SJSA1 (cell line): ENCODE measurements around the gene ULK4. TPM values are rescaled to one million over a fixed set of nuclear protein-coding genes. Genes with fewer than 3 reads are reported as not detected.
"Not testable (repeated sequence)": the region's sequence is repeated elsewhere in the genome, so short reads cannot be mapped to it uniquely, and the experiment has no call there.

Experiments used
- DNase-seq, 2 experiments: peaks; one replicate each; pipeline ENCODE4 v3.0.0-alpha.2; 2015 to 2020; ENCODE audit warnings: low spot score in 2 of 2, low read depth in 1 of 2
- H3K27ac ChIP-seq: fragments of 250-450 bp; sonication (Bioruptor Pico); 2 replicates; pipeline ENCODE4 v1.5.1; 2020; ENCODE audit warnings: mild to moderate bottlenecking, moderate library complexity
- H3K27me3 ChIP-seq: fragments of 250-450 bp; sonication (Bioruptor Pico); replicated peaks from 2 replicates; pipeline ENCODE4 v1.5.1; 2020; ENCODE audit warnings: mild to moderate bottlenecking, moderate library complexity
- H3K36me3 ChIP-seq: fragments of 250-450 bp; sonication (Bioruptor Pico); 2 replicates; pipeline ENCODE4 v1.5.1; 2020; ENCODE audit warnings: mild to moderate bottlenecking
- H3K4me1 ChIP-seq: fragments of 250-450 bp; sonication (Bioruptor Pico); replicated peaks from 2 replicates; pipeline ENCODE4 v1.6.1; 2021; ENCODE audit warnings: mild to moderate bottlenecking
- H3K4me3 ChIP-seq: fragments of 250-450 bp; sonication (Bioruptor Pico); 2 replicates; pipeline ENCODE4 v1.5.1; 2020; ENCODE audit warnings: mild to moderate bottlenecking
- H3K9me3 ChIP-seq: fragments of 250-450 bp; sonication (Bioruptor Pico); replicated peaks from 2 replicates; pipeline ENCODE4 v1.5.1; 2020; ENCODE audit warnings: mild to moderate bottlenecking
- total RNA-seq: library from RNA; depleted of rRNA; stranded (reverse); fragments of >200 nt; shearing (Covaris generic); gene quantifications from 2 replicates; pipeline ENCODE4 v1.2.3, GENCODE V29; 2014

ULK4 gene
- total RNA-seq, 1 experiment from 2014 or later = 10.9 TPM

GRCh38 chr3:41932464-41932863 is 29.4 kb downstream of the ULK4 start:
- DNase-seq = no peak
- H3K9me3 ChIP-seq = no peaks in the 10 kb centered on the region
- no peaks in the 10 kb centered on the region for H3K36me3 ChIP-seq
- H3K27ac ChIP-seq = no peak overlapping the region
- H3K4me1 ChIP-seq = peaks cover 9% of the 10 kb centered on the region
- H3K4me3 ChIP-seq = no peak overlapping the region
- H3K27me3 ChIP-seq = no peaks in the 10 kb centered on the region

GRCh38 chr3:41920406-41920965 is 41.4 kb downstream of the ULK4 start:
- Histone ChIP-seq H3K27me3 (no peaks in the 10 kb centered on the region), H3K9me3 (no peaks in the 10 kb centered on the region), H3K4me1 (no peaks in the 10 kb centered on the region), H3K36me3 (no peaks in the 10 kb centered on the region), H3K27ac (no peak overlapping the region), H3K4me3 (no peak overlapping the region)
- DNase-seq = no peak

GRCh38 chr3:41915353-41915752 is 46.5 kb downstream of the ULK4 start:
- DNase-seq = no peak
- Histone ChIP-seq H3K9me3 (no peaks in the 10 kb centered on the region), H3K27me3 (no peaks in the 10 kb centered on the region), H3K4me1 (no peaks in the 10 kb centered on the region), H3K27ac (no peak overlapping the region), H3K4me3 (no peak overlapping the region), H3K36me3 (no peaks in the 10 kb centered on the region)

- H3K9me3 ChIP-seq = no peaks in the 10 kb centered on the region
- no peak overlapping the region for H3K4me3 ChIP-seq
- DNase-seq = no peak
- no peaks in the 10 kb centered on the region for H3K4me1 ChIP-seq
- no peaks in the 10 kb centered on the region for H3K27me3 ChIP-seq
- H3K36me3 ChIP-seq = no peaks in the 10 kb centered on the region
- H3K27ac ChIP-seq = no peak overlapping the region
These were observed 49.6 kb downstream of the ULK4 start for GRCh38 chr3:41912280-41912679.

GRCh38 chr3:41907330-41908073 is 54.4 kb downstream of the ULK4 start:
- Histone ChIP-seq H3K4me1 (no peaks in the 10 kb centered on the region), H3K9me3 (no peaks in the 10 kb centered on the region), H3K27me3 (no peaks in the 10 kb centered on the region), H3K27ac (no peak overlapping the region), H3K36me3 (no peaks in the 10 kb centered on the region), H3K4me3 (no peak overlapping the region)
- DNase-seq = no peak

GRCh38 chr3:41900265-41900664 is 61.6 kb downstream of the ULK4 start:
- Histone ChIP-seq H3K4me1 (peaks cover 4% of the 10 kb centered on the region), H3K27me3 (no peaks in the 10 kb centered on the region), H3K36me3 (no peaks in the 10 kb centered on the region), H3K27ac (no peak overlapping the region), H3K4me3 (no peak overlapping the region), H3K9me3 (no peaks in the 10 kb centered on the region)
- peak; percentile 37 to 42 for DNase-seq

- H3K36me3 ChIP-seq = no peaks in the 10 kb centered on the region
- H3K27ac ChIP-seq = no peak overlapping the region
- no peak for DNase-seq
- H3K4me1 ChIP-seq = peaks cover 4% of the 10 kb centered on the region
- no peak overlapping the region for H3K4me3 ChIP-seq
- no peaks in the 10 kb centered on the region for H3K9me3 ChIP-seq
- H3K27me3 ChIP-seq = no peaks in the 10 kb centered on the region
These were observed 63.3 kb downstream of the ULK4 start for GRCh38 chr3:41898631-41899030.

GRCh38 chr3:41893977-41894376 is 67.9 kb downstream of the ULK4 start:
- peak in 1 of 2 experiments; percentile 19 for DNase-seq
- no peaks in the 10 kb centered on the region for H3K36me3 ChIP-seq
- no peaks in the 10 kb centered on the region for H3K4me1 ChIP-seq
- H3K4me3 ChIP-seq = no peak overlapping the region
- no peak overlapping the region for H3K27ac ChIP-seq
- no peaks in the 10 kb centered on the region for H3K27me3 ChIP-seq
- no peaks in the 10 kb centered on the region for H3K9me3 ChIP-seq

- Histone ChIP-seq H3K36me3 (no peaks in the 10 kb centered on the region), H3K27me3 (no peaks in the 10 kb centered on the region), H3K9me3 (no peaks in the 10 kb centered on the region), H3K4me3 (no peak overlapping the region), H3K4me1 (no peaks in the 10 kb centered on the region), H3K27ac (no peak overlapping the region)
- DNase-seq = no peak
These were observed 73.4 kb downstream of the ULK4 start for GRCh38 chr3:41888368-41889076.

- Histone ChIP-seq H3K4me3 (no peak overlapping the region), H3K9me3 (no peaks in the 10 kb centered on the region), H3K27ac (no peak overlapping the region), H3K27me3 (no peaks in the 10 kb centered on the region), H3K4me1 (no peaks in the 10 kb centered on the region), H3K36me3 (no peaks in the 10 kb centered on the region)
- no peak for DNase-seq
These were observed 78.9 kb downstream of the ULK4 start for GRCh38 chr3:41882956-41883355.

- H3K4me3 ChIP-seq = no peak overlapping the region
- H3K4me1 ChIP-seq = no peaks in the 10 kb centered on the region
- no peaks in the 10 kb centered on the region for H3K36me3 ChIP-seq
- DNase-seq = peak in 1 of 2 experiments; percentile 19
- H3K9me3 ChIP-seq = no peaks in the 10 kb centered on the region
- H3K27ac ChIP-seq = no peak overlapping the region
- H3K27me3 ChIP-seq = no peaks in the 10 kb centered on the region
These were observed 80.6 kb downstream of the ULK4 start for GRCh38 chr3:41881233-41881821.

GRCh38 chr3:41880387-41880786 is 81.5 kb downstream of the ULK4 start:
- Histone ChIP-seq H3K4me3 (no peak overlapping the region), H3K9me3 (no peaks in the 10 kb centered on the region), H3K4me1 (no peaks in the 10 kb centered on the region), H3K36me3 (no peaks in the 10 kb centered on the region), H3K27ac (no peak overlapping the region), H3K27me3 (no peaks in the 10 kb centered on the region)
- DNase-seq = no peak

- H3K9me3 ChIP-seq, H3K27ac ChIP-seq, H3K36me3 ChIP-seq, DNase-seq, H3K4me3 ChIP-seq, H3K4me1 ChIP-seq, H3K27me3 ChIP-seq: not testable (repeated sequence)
These were observed 84.2 kb downstream of the ULK4 start for GRCh38 chr3:41877741-41878140.

GRCh38 chr3:41874022-41874421 is 87.9 kb downstream of the ULK4 start:
- H3K4me3 ChIP-seq = no peak overlapping the region
- DNase-seq = no peak
- H3K27me3 ChIP-seq = no peaks in the 10 kb centered on the region

More at GRCh38 chr3:41874022-41874421, 87.9 kb downstream of the ULK4 start:
- Histone ChIP-seq H3K27ac (no peak overlapping the region), H3K9me3 (no peaks in the 10 kb centered on the region), H3K36me3 (no peaks in the 10 kb centered on the region), H3K4me1 (no peaks in the 10 kb centered on the region)
